Thyroid gland (tissue), 4 donors: ENCODE measurements around the gene RASGRP3.

ENCODE experiments used
- CTCF ChIP-seq, 6 experiments: fragments of 200-600 bp in 3 of 6; fragments of 450-650 bp in 3 of 6; sonication (generic) in 3 of 6; IDR thresholded peaks; one replicate each; pipeline ENCODE4 v1.5.1; 2016 to 2019; ENCODE audit warnings: antibody characterized with exemption in 6 of 6, mild to moderate bottlenecking in 2 of 6, inconsistent platforms in 1 of 6, moderate library complexity in 1 of 6
- POLR2A ChIP-seq, 2 donors: fragments of 450-650 bp; IDR thresholded peaks; one replicate each; pipeline ENCODE4 v1.6.1; 2017; ENCODE audit warnings: antibody characterized with exemption in 2 of 2, mild to moderate bottlenecking in 2 of 2, moderate library complexity in 1 of 2

- TF ChIP-seq CTCF (IDR thresholded peaks at IDR 0.05): no peak
- no peak for TF ChIP-seq POLR2A (IDR thresholded peaks at IDR 0.05)
These were observed 97.2 kb downstream of the RASGRP3 start for GRCh38 chr2:33573657-33574056.
